GM20000 (cell line): ENCODE measurements around the gene ZNF23.

Experiments used
- DNase-seq: peaks from one replicate; pipeline ENCODE4 v3.0.0; 2012; ENCODE audit warnings: low spot score
- TF ChIP-seq, protein P1 (sequence below): IDR thresholded peaks from 2 replicates; pipeline ENCODE4 v1.5.1; 2012; ENCODE audit warnings: mild to moderate bottlenecking, control low read depth; ENCODE audit errors: extremely low read depth, missing control alignments

ZNF23 gene

DNA sequence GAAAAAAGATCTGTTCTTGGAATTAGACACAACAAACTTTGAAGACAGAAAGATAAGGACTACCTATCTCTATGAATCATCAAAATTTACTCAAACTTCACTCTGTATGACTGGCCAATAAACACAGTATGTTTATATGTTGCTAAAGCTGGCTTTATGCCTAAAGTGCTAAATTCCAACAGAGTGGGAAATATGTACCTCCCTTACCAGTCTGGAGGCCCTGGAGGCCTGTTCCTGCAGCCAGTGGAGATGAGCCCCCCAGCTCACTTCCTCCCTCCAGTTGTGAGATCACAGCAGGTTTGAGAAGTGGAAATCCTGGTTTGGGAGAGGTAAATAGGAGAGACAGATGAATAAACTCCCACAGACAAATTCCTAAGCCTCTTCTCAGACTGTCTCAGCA, 9.0 kb downstream of the ZNF23 start:
- TF ChIP-seq, protein P1, sequence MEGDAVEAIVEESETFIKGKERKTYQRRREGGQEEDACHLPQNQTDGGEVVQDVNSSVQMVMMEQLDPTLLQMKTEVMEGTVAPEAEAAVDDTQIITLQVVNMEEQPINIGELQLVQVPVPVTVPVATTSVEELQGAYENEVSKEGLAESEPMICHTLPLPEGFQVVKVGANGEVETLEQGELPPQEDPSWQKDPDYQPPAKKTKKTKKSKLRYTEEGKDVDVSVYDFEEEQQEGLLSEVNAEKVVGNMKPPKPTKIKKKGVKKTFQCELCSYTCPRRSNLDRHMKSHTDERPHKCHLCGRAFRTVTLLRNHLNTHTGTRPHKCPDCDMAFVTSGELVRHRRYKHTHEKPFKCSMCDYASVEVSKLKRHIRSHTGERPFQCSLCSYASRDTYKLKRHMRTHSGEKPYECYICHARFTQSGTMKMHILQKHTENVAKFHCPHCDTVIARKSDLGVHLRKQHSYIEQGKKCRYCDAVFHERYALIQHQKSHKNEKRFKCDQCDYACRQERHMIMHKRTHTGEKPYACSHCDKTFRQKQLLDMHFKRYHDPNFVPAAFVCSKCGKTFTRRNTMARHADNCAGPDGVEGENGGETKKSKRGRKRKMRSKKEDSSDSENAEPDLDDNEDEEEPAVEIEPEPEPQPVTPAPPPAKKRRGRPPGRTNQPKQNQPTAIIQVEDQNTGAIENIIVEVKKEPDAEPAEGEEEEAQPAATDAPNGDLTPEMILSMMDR, result no peak
- no peak for DNase-seq

DNA sequence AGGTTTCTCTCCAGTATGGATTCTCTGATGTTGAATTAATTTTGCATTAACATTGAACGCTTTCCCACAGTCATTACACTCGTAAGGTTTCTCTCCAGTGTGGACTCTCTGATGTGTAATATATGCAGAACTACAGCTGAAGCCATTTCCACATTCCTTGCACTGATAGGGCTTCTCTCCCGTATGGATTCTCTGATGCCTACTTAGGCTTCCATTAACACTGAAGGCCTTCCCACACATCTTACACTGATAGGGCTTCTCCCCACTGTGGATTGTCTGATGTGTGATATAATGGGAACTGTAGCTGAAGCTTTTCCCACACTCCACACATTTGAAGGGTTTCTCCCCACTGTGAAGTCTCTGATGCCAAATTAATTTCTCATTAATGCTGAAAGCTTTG, 13.0 kb downstream of the ZNF23 start:
- TF ChIP-seq, protein P1, result no peak
- no peak for DNase-seq

DNA sequence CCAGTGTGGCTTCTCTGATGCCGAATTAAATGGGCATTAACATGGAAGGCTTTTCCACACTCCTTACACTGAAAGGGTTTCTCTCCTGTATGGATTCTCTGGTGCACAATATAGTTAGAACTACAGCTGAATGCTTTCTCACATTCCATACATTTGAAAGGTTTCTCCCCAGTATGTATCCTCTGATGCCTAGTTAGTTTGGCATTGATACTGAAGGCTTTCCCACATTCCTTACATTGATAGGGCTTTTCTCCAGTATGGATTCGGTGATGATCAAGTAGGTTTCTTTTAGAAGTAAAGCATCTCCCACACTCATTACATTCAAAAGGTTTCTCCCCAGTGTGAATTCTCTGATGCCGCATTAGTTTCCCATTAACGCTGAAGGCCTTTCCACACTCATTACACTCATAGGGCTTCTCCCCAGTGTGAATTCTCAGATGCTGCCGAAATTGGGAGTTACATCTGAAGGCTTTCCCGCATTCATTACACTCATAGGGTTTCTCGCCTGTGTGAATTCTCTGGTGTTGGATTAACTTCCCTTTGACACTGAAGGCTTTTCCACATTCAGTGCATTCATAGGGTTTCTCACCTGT, 13.7 kb downstream of the ZNF23 start:
- no peak for DNase-seq
- TF ChIP-seq, protein P1, result no peak

DNA sequence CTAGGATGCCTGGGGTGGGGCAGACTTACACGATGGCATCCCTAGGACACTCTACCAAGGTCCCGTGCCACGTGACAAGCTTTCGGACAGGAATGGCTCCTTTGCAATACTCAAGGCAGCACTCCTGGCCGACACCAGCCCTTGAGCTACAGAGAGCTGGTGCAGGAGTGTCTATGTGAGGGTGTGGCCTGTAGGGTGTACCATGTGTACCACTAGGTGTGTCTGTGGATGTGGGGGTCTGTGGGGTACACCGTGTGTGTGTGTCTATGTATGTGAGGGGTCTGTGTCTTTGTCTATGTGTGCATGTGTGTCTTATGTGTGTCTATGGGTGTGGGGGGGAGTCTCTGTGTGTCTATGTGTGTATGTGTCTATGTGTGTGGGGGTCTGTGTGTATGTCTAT, 18.3 kb downstream of the ZNF23 start:
- TF ChIP-seq, protein P1, result no peak
- no peak for DNase-seq

DNA sequence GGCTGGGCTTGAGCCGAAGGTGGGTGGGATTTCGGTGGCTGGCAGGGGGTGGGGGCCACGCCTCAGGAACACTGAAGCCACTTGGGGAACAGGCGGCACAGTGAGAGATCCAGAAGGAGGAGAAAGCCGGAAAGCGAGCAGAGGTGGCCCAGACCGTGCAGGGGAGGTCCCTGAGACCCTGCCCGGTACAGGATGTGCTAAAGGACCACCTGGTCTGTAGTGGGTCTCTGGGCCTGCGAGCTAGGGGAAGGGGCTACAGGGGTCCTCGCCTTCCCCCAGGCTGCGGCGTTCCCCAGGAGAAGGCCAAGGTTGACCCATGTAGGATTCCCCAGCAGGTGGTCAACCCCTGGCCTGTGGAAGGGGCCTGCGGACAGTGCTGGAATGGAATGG, 20.0 kb downstream of the ZNF23 start, which contains the start of gene TLE7:
TSS of gene TLE7 (minus strand) at position 4 of the 390 bp plus-strand sequence. CDS start 8,730 bp downstream, outside the sequence.
- TF ChIP-seq, protein P1, result no peak
- DNase-seq, result no peak

DNA sequence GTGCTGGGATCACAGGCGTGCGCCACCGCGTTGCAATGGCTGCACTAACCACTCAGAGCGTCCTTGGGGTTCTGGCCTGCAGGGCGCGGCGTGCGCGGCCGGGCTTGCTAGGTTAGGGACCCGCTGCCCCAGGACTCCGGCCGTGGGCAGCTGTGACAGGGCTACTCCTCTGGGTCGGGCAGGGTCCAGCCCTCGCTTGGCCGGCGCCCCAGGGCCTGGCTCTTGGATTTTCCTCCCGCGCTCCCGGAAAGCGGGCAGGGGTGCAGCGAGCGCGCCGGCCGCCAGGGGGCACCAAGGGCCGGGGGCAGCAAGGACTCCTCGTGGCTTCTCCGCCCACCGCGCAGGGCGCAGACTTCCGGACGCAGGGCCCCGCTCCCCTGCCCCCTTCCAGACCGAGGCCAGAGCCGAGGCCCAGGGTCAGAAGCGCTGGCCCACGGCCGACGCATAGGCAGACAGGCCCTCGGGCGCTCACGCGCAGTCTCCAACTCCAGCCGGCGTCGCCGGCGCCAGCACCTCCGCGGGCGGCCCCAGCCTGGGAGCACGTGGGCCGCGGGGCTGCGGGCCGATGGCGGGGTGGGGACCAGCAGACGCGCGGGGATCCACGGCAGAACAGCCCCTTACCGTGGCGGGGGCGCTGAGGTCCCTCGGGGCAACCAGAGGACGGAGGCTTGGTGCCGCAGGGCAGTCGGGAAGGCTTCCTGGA, 20.5 kb downstream of the ZNF23 start:
- peak; percentile 45 for DNase-seq
- TF ChIP-seq, protein P1, result peak; percentile 18

DNA sequence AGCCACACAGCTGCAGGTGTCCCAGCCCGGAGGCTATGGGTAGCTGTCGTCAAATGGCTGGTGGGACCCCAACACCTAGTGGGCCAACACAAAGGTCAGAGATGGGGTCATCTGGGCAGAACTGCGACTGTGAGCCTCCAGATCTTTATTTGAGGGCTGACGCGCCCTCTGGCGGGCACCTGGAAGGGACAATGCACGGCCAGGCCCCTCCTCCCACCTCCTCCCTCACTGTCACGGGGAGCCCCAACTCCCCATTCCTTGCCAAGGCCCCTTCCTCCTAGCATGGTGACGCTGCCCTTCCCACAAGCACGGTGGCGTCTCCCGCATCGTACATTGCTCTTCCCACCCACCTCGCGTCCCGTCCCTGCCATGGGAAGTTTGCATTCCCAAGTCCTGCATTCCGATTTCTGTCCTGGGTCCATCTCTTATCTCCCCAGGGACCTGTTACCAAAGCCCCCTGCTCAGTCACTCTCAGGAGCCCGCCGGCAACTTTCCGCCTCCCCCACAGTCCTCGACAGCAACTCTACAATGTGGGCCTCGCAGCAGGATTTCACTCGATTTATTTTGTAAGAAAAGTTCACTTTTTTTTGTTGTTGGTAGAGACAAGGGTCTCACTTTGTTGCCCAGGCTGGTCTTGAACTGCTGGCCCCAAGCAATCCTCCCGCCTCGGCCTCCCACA, 21.2 kb downstream of the ZNF23 start:
- TF ChIP-seq, protein P1, result peak; percentile 14
- peak; percentile 79 for DNase-seq
